HEK293T (cell line): ENCODE data around the gene BRCA1.
"Not testable (repeated sequence)": the region's sequence is repeated elsewhere in the genome, so short reads cannot be mapped to it uniquely, and the experiment has no call there.

ENCODE experiments used
- CTCF ChIA-PET: fragments of 350-600 bp; formaldehyde crosslinking; extraction: SDS; loops from one replicate; lab custom pipeline; 2021; ENCODE audit warnings: antibody characterized with exemption, inconsistent platforms; lab: Yijun Ruan, JAX
- POLR2A ChIA-PET: fragments of 350-600 bp; formaldehyde crosslinking; extraction: SDS; loops from one replicate; lab custom pipeline; 2020; ENCODE audit warnings: antibody characterized with exemption, inconsistent platforms; lab: Yijun Ruan, JAX
- DNase-seq: peaks from one replicate; pipeline ENCODE4 v3.0.0; 2012; ENCODE audit warnings: mixed read lengths; ENCODE audit errors: extremely low spot score
- ARNT ChIP-seq: fragments of 450-650 bp; IDR thresholded peaks from 2 replicates; pipeline ENCODE4 v1.6.1; 2017; ENCODE audit warnings: mild to moderate bottlenecking
- BHLHE40 ChIP-seq: fragments of 450-650 bp; IDR thresholded peaks from 2 replicates; pipeline ENCODE4 v1.6.1; 2016; ENCODE audit warnings: mild to moderate bottlenecking, moderate library complexity, borderline replicate concordance
- CTBP1 ChIP-seq: fragments of 450-650 bp; IDR thresholded peaks from 2 replicates; pipeline ENCODE4 v1.6.1; 2016; ENCODE audit warnings: borderline replicate concordance
- ELF4 ChIP-seq: fragments of 450-650 bp; IDR thresholded peaks from 2 replicates; pipeline ENCODE4 v1.6.1; 2017; ENCODE audit warnings: antibody characterized with exemption
- FOXA1 ChIP-seq: fragments of 450-650 bp; IDR thresholded peaks from 2 replicates; pipeline ENCODE4 v1.6.1; 2016; ENCODE audit warnings: mild to moderate bottlenecking
- FOXK2 ChIP-seq: fragments of 450-650 bp; IDR thresholded peaks from 2 replicates; pipeline ENCODE4 v1.6.1; 2016; ENCODE audit warnings: mild to moderate bottlenecking
- FOXM1 ChIP-seq: fragments of 450-650 bp; IDR thresholded peaks from 2 replicates; pipeline ENCODE4 v1.6.1; 2017; ENCODE audit warnings: mild to moderate bottlenecking, borderline replicate concordance
- HDGF ChIP-seq: fragments of 450-650 bp; IDR thresholded peaks from 2 replicates; pipeline ENCODE4 v1.6.1; 2017; ENCODE audit warnings: antibody characterized with exemption, borderline replicate concordance
- L3MBTL2 ChIP-seq: fragments of 450-650 bp; conservative IDR thresholded peaks from 2 replicates; pipeline ENCODE4 v1.6.1; 2016; ENCODE audit warnings: mild to moderate bottlenecking
- LEF1 ChIP-seq: fragments of 450-650 bp; IDR thresholded peaks from 2 replicates; pipeline ENCODE4 v1.6.1; 2017; ENCODE audit warnings: mild to moderate bottlenecking, borderline replicate concordance
- NFRKB ChIP-seq: fragments of 450-650 bp; IDR thresholded peaks from 2 replicates; pipeline ENCODE4 v1.6.1; 2016; ENCODE audit warnings: mild to moderate bottlenecking, moderate library complexity
- PKNOX1 ChIP-seq: fragments of 450-650 bp; IDR thresholded peaks from 2 replicates; pipeline ENCODE4 v1.6.1; 2016
- SP1 ChIP-seq: fragments of 450-650 bp; IDR thresholded peaks from 2 replicates; pipeline ENCODE4 v1.6.1; 2017
- SUZ12 ChIP-seq: fragments of 450-650 bp; IDR thresholded peaks from 2 replicates; pipeline ENCODE4 v1.6.1; 2016; ENCODE audit warnings: mild to moderate bottlenecking
- TARDBP ChIP-seq: fragments of 450-650 bp; IDR thresholded peaks from 2 replicates; pipeline ENCODE4 v1.6.1; 2016
- ZNF384 ChIP-seq: fragments of 450-650 bp; IDR thresholded peaks from 2 replicates; pipeline ENCODE4 v1.6.1; 2016

The BRCA1 gene

GRCh38 chr17:43140396-43141332, 15.5 kb upstream of the BRCA1 start:
- CTCF ChIA-PET = no interaction called here
- TF ChIP-seq TARDBP (no peak), FOXA1 (no peak), L3MBTL2 (no peak), ELF4 (no peak), SUZ12 (no peak), NFRKB (no peak), HDGF (no peak), SP1 (no peak), ARNT (no peak), FOXK2 (no peak), LEF1 (no peak), ZNF384 (no peak), FOXM1 (no peak), PKNOX1 (no peak), CTBP1 (no peak), BHLHE40 (no peak)
- DNase-seq = no peak
- POLR2A ChIA-PET = interaction anchor here (1.4 to 2.3 kb wide), 2 partner anchors 16 to 29 kb away, joined by 4 to 5 read pairs; partner anchors contain the start of gene BRCA1

GRCh38 chr17:43138531-43138930, 13.4 kb upstream of the BRCA1 start:
- POLR2A ChIA-PET = interaction anchor here (0.9 to 1.0 kb wide), 3 partner anchors 13 to 114 kb away, joined by 3 to 5 read pairs (median 3); partner anchors contain the start of gene BRCA1
- DNase-seq, CTCF ChIA-PET: not testable (repeated sequence)

GRCh38 chr17:43136574-43136973, 11.4 kb upstream of the BRCA1 start:
- CTCF ChIA-PET, POLR2A ChIA-PET, DNase-seq: not testable (repeated sequence)

- TF ChIP-seq NFRKB = no peak
- no peak for TF ChIP-seq ELF4
- no peak for TF ChIP-seq ZNF384
- no peak for TF ChIP-seq LEF1
- TF ChIP-seq CTBP1 = no peak
- TF ChIP-seq ARNT = no peak
- no peak for TF ChIP-seq FOXM1
- no peak for TF ChIP-seq SUZ12
- no peak for TF ChIP-seq FOXK2
- TF ChIP-seq SP1 = no peak
- TF ChIP-seq FOXA1 = no peak
- TF ChIP-seq TARDBP = no peak
- TF ChIP-seq BHLHE40 = no peak
- TF ChIP-seq HDGF = no peak
- TF ChIP-seq L3MBTL2 = no peak
- no peak for TF ChIP-seq PKNOX1
- POLR2A ChIA-PET = no interaction called here
- CTCF ChIA-PET = no interaction called here
- no peak for DNase-seq
Measured at GRCh38 chr17:43135454-43135819, 10.3 kb upstream of the BRCA1 start.

DNA sequence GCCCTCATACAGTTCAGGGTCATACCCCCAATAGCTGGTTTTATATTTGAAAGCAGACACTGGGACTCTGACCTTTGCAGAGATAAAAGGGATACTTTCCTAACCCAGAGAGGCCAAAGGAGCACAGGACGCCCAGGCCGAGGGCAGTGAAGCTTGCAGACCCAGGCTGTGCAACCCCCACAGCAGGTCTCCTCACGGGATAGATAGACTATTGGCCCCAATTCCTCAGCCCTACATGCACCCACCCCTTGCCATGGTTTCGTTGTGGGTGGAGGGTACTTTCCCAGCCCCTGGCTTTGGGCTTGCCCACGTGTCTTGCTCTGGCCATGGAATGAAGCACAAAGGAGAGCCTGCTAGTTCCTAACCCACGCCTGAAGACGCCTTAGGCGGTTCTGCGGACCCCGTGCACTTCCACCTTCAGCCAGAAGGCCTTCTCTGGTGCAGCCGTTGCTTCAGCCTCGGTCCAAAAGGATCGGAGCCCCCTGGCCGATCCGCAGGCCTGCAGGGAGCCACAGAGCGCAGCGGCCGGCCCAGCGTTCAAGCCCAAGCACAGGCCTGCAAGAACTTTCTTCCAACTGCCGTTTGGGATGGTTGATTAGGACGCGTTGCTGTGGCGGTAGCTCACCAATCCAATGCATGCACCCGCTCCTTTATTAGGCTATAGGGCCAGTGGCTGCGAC, 9.8 kb upstream of the BRCA1 start:
- ChIA-PET POLR2A (interaction anchor here (1.7 kb wide), 1 partner anchor 234 kb away, joined by 5 read pairs; no protein-coding TSS in a partner anchor), CTCF (no interaction called here)
- no peak for DNase-seq
- TF ChIP-seq FOXA1 = no peak
- no peak for TF ChIP-seq TARDBP
- no peak for TF ChIP-seq CTBP1
- TF ChIP-seq SP1 = no peak
- no peak for TF ChIP-seq HDGF
- no peak for TF ChIP-seq LEF1

GRCh38 chr17:43133439-43133838, 8.3 kb upstream of the BRCA1 start:
- DNase-seq, CTCF ChIA-PET: not testable (repeated sequence)
- POLR2A ChIA-PET = interaction anchor here (1.0 to 1.7 kb wide), 2 partner anchors 8 to 235 kb away, joined by 3 to 5 read pairs; partner anchors contain the start of gene BRCA1

DNA sequence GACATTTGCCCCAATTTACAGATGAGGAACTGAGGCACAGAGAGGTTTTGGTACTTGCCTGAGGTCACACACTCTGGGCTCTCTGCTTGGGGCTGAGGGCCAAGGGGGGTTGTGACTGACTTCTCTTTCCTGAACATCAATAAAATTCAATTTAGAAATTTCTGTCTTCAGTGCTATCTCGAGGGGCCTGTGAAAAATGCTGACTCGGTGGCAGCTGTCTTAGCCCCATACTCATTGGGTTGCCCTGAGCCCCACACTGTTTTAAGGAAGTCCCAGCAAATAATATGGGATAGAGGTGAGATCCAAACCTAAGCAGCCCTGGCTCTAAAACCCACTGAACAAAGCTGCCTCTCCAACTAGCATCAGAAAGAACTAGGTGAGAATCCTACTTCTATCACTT, 7.0 kb upstream of the BRCA1 start:
- CTCF ChIA-PET = interaction anchor here (0.6 kb wide), 1 partner anchor 97 kb away, joined by 3 read pairs; no protein-coding TSS in a partner anchor

More for the DNA sequence above, 7.0 kb upstream of the BRCA1 start:
- DNase-seq = no peak
- no peak for TF ChIP-seq HDGF
- no peak for TF ChIP-seq FOXM1
- POLR2A ChIA-PET = no interaction called here
